HG03039 (cell line): ENCODE data around the gene TMOD1.
"Not testable (repeated sequence)": the region's sequence is repeated elsewhere in the genome, so short reads cannot be mapped to it uniquely, and the experiment has no call there.

Source experiments
- ATAC-seq: cut with Tn5 transposase; IDR thresholded peaks from one replicate; pipeline ENCODE4 v1.9.1; 2021; ENCODE audit warnings: mild to moderate bottlenecking, moderate library complexity; ENCODE audit not compliant: unreplicated experiment

The TMOD1 gene

GRCh38 chr9:97564291-97565175, 63.1 kb downstream of the TMOD1 start:
- ATAC-seq: no peak

DNA sequence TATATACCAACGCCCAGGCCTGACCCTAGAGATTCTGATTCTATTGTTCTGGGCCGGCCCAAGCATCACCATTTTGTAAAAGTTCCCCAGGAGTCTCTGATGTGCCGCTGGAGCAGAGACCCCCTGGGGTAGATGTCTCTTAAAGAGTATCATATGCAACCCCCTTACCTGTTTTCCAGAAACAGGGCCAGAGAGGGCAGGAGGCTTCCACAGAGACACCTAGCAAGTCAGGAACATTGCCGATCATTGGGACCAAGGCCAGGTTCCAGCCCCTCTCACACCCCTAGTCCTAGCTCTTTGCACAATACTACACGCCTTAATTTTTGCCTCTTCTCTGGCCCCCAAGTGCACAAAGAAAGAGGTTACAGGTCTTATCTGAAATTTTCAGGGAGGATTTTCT, 63.8 kb downstream of the TMOD1 start:
- ATAC-seq: no peak

- no peak for ATAC-seq
These were observed 65.9 kb downstream of the TMOD1 start for GRCh38 chr9:97567182-97567893.

DNA sequence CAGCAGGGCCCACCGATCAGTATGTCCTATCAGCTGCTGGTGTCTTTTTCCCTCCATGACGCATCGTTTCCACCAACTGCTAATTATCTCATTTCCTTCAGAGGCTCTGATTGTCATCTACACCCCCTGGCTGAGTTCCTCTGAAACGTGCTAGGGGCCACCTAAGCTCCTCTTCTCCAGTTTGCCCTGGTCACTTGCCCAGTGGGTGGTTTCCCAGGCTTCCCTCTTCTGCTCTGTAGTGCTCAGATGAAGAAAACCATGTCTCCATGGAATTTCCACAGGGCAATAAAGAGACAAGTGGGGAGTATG, 66.4 kb downstream of the TMOD1 start:
- ATAC-seq: no peak

DNA sequence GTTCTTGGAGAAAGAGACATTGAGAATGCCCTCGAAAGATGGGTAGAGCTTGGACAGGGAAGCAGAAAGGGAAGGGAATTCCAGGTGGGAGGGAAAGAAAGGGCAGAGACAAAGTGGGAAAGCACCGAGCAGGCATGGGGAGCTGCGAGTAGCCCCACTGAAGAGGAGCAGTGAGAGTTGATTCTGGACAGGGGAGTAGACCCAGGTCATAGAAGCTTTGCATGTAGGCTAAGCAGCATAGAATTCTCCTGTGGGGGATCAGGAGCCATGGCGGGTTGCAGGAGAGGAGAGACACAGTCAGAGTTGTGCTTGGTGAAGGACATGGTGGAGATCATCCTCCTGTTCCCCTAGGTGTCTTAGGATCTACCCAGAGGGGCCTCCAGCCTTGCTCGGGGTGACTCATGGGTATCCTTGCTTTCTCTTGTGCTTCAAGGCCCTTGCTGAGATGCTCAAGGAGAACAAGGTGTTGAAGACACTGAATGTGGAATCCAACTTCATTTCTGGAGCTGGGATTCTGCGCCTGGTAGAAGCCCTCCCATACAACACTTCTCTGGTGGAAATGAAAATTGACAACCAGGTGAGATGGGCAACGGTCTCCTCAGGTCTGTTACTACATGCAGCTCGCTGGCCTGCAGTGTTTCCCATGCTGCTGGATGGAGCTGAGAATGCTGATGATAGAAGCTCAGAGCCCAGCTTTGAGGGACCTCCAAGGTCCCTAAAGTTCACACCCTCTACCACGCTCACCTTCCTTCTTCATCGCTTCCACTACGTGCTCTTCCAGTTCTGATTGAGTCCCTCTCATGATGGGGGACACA, 67.2 kb downstream of the TMOD1 start:
- ATAC-seq: no peak

DNA sequence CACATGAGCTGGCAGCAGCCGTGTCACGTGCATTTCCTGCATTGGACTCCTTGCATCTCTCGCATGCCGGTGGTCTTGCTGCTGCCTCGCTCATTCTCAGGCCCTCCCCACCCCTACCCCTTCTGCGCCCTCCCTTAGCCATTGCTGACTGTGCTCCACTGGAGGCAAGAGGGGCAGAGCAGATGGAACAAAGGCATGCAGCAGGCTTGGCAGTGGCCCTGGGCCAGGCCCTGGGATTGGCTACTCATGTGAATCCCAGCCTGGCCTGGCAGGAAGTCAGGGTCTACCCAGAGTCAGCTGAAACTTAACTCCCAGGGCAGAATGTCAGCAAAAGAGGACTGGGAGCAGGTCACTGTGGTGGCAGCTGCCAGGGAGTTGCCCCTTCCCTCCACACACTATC, 69.4 kb downstream of the TMOD1 start:
- no peak for ATAC-seq

DNA sequence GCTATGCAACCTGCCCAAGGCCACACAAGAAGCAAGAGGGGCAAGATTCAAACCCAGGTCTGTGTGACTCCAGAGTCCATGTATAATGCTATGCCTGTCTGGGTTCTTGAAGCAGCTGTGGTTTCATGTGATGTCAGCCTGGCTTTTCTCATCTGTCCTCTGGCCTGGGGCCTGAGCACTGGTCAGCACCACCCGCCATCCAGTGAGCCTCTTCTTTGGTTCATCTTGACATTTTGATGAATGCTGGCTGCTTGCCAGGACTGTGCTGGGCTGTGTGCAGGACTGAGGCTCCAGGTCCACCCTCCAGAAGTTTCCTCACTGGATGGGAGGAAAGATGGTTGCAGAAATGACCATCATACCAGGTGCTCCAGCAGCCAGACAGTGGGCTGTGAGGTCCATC, 70.2 kb downstream of the TMOD1 start:
- ATAC-seq: no peak

- ATAC-seq: no peak
These were observed 70.9 kb downstream of the TMOD1 start for GRCh38 chr9:97572196-97572891.

DNA sequence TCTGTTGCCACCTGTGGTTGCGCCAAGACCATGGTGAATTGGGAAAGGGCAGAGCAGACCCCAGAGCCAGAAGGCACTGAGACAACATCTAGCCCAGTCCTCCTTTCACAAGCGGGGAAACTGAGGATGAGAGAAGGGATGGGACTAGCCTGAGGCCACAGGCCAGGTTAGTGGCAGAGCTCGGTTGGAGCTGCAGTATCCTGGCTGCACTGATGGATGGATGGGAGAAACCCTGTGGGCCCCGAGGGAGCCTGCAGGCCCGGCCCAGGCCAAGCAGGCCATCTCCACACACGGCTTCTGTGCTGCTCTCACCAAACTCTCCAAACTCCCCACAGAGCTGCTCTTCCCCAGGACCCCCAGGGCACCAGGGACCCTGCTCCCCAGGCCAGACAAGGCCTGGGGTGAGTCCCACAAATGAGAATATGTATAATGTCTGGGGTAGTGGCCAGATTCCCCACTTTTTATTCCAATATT, 71.5 kb downstream of the TMOD1 start:
- ATAC-seq: no peak

DNA sequence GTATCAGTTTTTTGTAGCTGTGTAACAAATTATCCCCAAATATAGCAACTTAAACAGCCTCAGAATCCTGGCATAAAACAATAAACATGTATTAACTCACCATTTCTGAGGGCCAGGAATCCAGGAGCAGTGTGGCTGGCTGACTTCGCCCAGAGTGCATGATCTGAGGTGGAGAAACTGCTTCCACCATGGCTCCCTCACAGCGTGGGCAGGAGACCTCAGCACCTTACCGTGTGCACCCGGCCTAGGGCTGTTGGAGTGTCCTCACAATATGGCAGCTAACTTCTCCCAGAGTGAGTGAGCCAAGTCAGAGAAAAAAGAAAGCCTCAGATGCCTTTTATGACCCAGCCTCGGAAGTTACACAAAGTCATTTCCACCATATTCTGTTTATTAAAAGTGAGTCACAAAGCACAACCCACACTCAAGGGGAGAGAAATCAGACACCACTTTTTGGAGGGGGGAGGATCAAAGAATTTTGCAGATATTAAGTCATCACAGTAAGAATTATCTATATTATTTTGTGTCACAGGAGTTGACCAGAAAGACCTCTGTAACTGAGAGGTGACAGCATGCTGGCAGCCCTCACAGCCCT, 72.1 kb downstream of the TMOD1 start:
- ATAC-seq: no peak

DNA sequence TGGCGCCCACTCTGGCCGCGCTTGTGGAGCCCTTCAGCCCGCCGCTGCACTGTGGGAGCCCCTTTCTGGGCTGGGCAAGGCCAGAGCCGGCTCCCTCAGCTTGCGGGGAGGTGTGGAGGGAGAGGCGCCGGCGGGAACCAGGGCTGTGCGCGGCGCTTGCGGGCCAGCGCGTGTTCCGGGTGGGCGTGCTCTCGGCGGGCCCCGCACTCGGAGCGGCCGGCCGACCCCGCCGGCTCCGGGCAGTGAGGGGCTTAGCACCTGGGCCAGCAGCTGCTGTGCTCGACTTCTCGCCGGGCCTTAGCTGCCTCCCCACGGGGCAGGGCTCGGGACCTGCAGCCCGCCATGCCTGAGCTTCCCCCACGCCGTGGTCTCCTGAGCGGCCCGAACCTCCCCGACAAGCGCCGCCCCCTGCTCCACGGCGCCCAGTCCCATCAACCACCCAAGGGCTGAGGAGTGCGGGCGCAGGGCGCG, 72.7 kb downstream of the TMOD1 start:
- not testable (repeated sequence) for ATAC-seq

DNA sequence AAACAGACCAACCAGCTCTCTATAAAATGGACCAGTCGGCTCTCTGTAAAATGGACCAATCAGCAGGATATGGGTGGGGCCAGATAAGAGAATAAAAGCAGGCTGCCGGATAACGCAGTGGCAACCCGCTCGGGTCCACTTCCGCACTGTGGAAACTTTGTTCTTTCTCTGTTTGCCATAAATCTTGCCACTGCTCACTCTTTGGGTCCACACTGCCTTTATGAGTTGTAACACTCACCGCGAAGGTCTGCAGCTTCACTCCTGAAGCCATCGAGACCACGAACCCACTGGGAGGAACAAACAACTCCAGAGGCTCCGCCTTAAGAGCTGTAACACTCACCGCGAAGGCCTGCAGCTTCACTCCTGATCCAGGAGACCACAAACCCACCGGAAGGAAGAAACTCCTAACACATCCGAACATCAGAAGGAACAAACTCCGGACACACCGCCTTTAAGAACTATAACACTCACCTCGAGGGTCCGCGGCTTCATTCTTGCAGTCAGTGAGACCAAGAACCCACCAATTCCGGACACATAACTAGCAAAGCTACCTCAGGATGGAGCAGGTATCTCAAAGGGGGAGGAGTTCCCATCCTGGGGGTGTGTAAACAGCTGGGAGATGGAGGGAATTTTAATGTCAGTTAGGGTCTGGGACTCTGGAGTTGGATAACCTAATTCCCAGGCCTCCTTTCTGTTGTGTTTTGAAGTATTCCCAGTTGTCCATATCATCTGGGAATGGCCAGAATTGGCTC, 73.6 kb downstream of the TMOD1 start:
- ATAC-seq: not testable (repeated sequence)

DNA sequence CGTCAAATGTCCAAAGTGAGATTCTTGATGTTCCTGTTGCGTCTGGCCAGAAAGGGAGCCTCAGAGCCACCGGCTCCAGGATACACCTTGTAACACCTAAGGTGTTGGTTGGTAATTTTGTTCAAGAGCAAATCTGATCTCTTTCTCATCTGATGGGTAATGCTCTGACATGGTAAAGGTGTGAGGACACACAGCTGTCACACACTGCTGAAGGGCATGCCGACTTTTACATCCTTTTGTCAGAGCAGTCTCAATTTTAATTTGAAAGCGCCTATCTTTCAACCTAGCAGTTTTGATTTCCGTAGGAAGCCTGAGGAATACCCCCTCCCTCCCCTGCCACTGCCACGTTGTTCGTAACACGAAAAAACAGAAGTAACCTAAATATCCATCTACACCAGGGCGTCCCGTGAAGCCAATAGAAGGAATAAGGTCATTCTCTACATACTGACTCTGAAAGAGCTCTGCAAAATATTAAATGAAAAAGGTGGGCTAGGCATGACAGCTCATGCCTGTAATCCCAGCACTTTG, 74.3 kb downstream of the TMOD1 start:
- ATAC-seq: no peak

DNA sequence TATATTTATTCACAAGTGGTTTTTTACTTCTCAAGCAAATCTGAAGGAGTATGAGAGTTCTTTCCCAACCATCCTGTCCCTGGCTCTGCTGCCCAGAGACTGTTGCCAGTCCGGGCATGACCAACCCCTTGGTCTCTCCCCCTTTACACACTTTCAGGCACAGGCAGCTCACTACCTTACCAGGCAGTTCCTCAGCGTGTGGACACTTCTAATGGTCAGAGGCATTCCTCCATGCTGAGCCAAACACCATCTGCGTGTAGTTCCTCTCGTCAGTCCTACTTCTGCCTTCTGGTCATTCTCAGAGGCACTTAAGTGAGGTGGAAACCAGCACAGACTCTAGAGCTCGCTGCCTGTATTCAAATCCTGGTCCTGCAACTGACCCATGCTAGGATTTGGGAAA, 75.6 kb downstream of the TMOD1 start:
- ATAC-seq: no peak

- ATAC-seq: no peak
These were observed 77.4 kb downstream of the TMOD1 start for GRCh38 chr9:97578846-97579245.

- no peak for ATAC-seq
These were observed 78.4 kb downstream of the TMOD1 start for GRCh38 chr9:97579914-97580313.

DNA sequence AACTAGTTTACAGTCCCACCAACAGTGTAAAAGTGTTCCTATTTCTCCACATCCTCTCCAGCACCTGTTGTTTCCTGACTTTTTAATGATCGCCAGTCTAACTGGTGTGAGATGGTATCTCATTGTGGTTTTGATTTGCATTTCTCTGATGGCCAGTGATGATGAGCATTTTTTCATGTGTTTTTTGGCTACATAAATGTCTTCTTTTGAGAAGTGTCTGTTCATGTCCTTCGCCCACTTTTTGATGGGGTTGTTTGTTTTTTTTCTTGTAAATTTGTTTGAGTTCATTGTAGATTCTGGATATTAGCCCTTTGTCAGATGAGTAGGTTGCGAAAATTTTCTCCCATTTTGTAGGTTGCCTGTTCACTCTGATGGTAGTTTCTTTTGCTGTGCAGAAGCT, 80.1 kb downstream of the TMOD1 start:
- not testable (repeated sequence) for ATAC-seq

GRCh38 chr9:97584778-97585177, 83.3 kb downstream of the TMOD1 start:
- ATAC-seq: not testable (repeated sequence)

GRCh38 chr9:97586909-97587308, 85.4 kb downstream of the TMOD1 start:
- ATAC-seq: not testable (repeated sequence)
